HUES6 (cell line): ENCODE results near the gene TRPM5.

Experiments used
- H3K27ac ChIP-seq: 2 replicates; pipeline ENCODE4 v1.7.0; 2013; ENCODE audit warnings: low read depth, mild to moderate bottlenecking, low read length, inconsistent platforms
- H3K27me3 ChIP-seq: 2 replicates; pipeline ENCODE4 v1.6.1; 2013; ENCODE audit warnings: low read length; ENCODE audit not compliant: control insufficient read depth, insufficient read depth
- H3K36me3 ChIP-seq: 2 replicates; pipeline ENCODE4 v1.6.1; 2013; ENCODE audit warnings: low read length; ENCODE audit not compliant: control insufficient read depth, insufficient read depth
- H3K4me1 ChIP-seq: 2 replicates; pipeline ENCODE4 v1.6.1; 2013; ENCODE audit warnings: low read length; ENCODE audit not compliant: control insufficient read depth, insufficient read depth
- H3K4me3 ChIP-seq: 2 replicates; pipeline ENCODE4 v1.5.1; 2013; ENCODE audit warnings: low read depth, low read length
- H3K9ac ChIP-seq: one replicate; pipeline ENCODE4 v1.6.1; 2013; ENCODE audit warnings: mild to moderate bottlenecking, low read length
- H3K9me3 ChIP-seq: 2 replicates; pipeline ENCODE4 v1.6.1; 2013; ENCODE audit warnings: low read depth, low read length; ENCODE audit not compliant: control insufficient read depth, insufficient read depth

TRPM5 gene

GRCh38 chr11:2450321-2451041 is 6.2 kb upstream of the TRPM5 start:
- Histone ChIP-seq H3K9ac (no peak overlapping the region), H3K4me3 (no peak overlapping the region), H3K27ac (no peak overlapping the region), H3K4me1 (no peaks in the 10 kb centered on the region), H3K27me3 (peaks cover 90% of the 10 kb centered on the region), H3K36me3 (no peaks in the 10 kb centered on the region), H3K9me3 (no peaks in the 10 kb centered on the region)

GRCh38 chr11:2449548-2450320 is 5.4 kb upstream of the TRPM5 start:
- H3K9me3 ChIP-seq, result no peaks in the 10 kb centered on the region
- peaks cover 95% of the 10 kb centered on the region for H3K27me3 ChIP-seq
- H3K9ac ChIP-seq, result no peak overlapping the region
- H3K27ac ChIP-seq, result no peak overlapping the region
- no peaks in the 10 kb centered on the region for H3K36me3 ChIP-seq
- no peak overlapping the region for H3K4me3 ChIP-seq
- no peaks in the 10 kb centered on the region for H3K4me1 ChIP-seq

- no peaks in the 10 kb centered on the region for H3K36me3 ChIP-seq
- no peak overlapping the region for H3K4me3 ChIP-seq
- H3K4me1 ChIP-seq, result no peaks in the 10 kb centered on the region
- H3K27me3 ChIP-seq, result peaks cover 93% of the 10 kb centered on the region
- no peaks in the 10 kb centered on the region for H3K9me3 ChIP-seq
- H3K9ac ChIP-seq, result no peak overlapping the region
- no peak overlapping the region for H3K27ac ChIP-seq
Observed at GRCh38 chr11:2448661-2449547, 4.6 kb upstream of the TRPM5 start.

GRCh38 chr11:2447951-2448650 is 3.8 kb upstream of the TRPM5 start:
- H3K9ac ChIP-seq, result no peak overlapping the region
- H3K36me3 ChIP-seq, result no peaks in the 10 kb centered on the region
- H3K27me3 ChIP-seq, result peaks cover 94% of the 10 kb centered on the region
- no peaks in the 10 kb centered on the region for H3K9me3 ChIP-seq
- H3K4me3 ChIP-seq, result no peak overlapping the region
- H3K27ac ChIP-seq, result no peak overlapping the region
- no peaks in the 10 kb centered on the region for H3K4me1 ChIP-seq

- H3K27me3 ChIP-seq, result peaks cover 95% of the 10 kb centered on the region
- H3K9ac ChIP-seq, result no peak overlapping the region
Observed at GRCh38 chr11:2447253-2447950, 3.1 kb upstream of the TRPM5 start.

GRCh38 chr11:2446590-2447252 is 2.4 kb upstream of the TRPM5 start:
- Histone ChIP-seq H3K9me3 (peaks cover 5% of the 10 kb centered on the region; the same call in 1 of the 2 replicates), H3K4me1 (no peaks in the 10 kb centered on the region), H3K27me3 (peaks cover 95% of the 10 kb centered on the region), H3K36me3 (no peaks in the 10 kb centered on the region), H3K27ac (no peak overlapping the region), H3K9ac (no peak overlapping the region), H3K4me3 (no peak overlapping the region)

More at GRCh38 chr11:2447253-2447950, 3.1 kb upstream of the TRPM5 start:
- Histone ChIP-seq H3K4me1 (no peaks in the 10 kb centered on the region), H3K4me3 (no peak overlapping the region), H3K9me3 (peaks cover 5% of the 10 kb centered on the region; the same call in 1 of the 2 replicates), H3K27ac (no peak overlapping the region), H3K36me3 (no peaks in the 10 kb centered on the region)

- Histone ChIP-seq H3K36me3 (no peaks in the 10 kb centered on the region), H3K4me3 (peak overlapping the region; percentile 63), H3K4me1 (no peaks in the 10 kb centered on the region), H3K27me3 (peaks cover 95% of the 10 kb centered on the region), H3K9me3 (peaks cover 5% of the 10 kb centered on the region; the same call in 1 of the 2 replicates), H3K27ac (no peak overlapping the region), H3K9ac (no peak overlapping the region)
Observed at GRCh38 chr11:2445746-2446551, 1.6 kb upstream of the TRPM5 start.

- Histone ChIP-seq H3K4me1 (no peaks in the 10 kb centered on the region), H3K9me3 (peaks cover 5% of the 10 kb centered on the region; the same call in 1 of the 2 replicates), H3K9ac (no peak within 1 kb of the TSS), H3K4me3 (peak within 1 kb of the TSS; percentile 79), H3K27me3 (peaks cover 95% of the 10 kb centered on the region), H3K36me3 (no peaks in the 10 kb centered on the region), H3K27ac (no peak within 1 kb of the TSS)
Observed at GRCh38 chr11:2444821-2445745, 769 bp upstream of the TRPM5 start, which contains the start of gene KCNQ1. TSS of gene KCNQ1 (plus strand) at chr11:2445008. CDS start at chr11:2445099, 91 bp downstream.
